GM12873 (cell line): ENCODE data around the gene WSCD1.

Experiments
- TF ChIP-seq, protein P1 (sequence below): IDR thresholded peaks from 2 replicates; pipeline ENCODE4 v1.5.1; 2012; ENCODE audit warnings: low read depth, mild to moderate bottlenecking, moderate library complexity, low read length, control low read depth; ENCODE audit not compliant: insufficient read depth; ENCODE audit errors: missing control alignments

Gene WSCD1

DNA sequence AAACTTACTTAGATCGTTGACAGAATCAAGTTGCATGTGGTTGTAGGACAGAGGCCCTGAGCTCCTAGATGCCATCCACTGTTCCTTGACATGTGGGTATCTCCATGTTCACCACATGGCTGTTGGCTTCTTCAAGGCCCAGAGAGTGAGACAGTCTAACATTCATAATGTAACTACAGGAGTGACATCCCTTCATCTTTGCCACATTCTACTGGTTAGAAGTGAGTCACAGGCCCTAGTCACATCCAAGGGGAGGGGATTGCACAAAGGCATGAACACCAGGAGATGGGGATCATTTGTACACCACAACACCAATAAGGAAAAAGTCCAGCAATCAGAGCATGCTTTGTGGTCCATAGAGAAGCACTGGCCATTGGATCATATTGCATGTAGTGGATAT, 56.6 kb downstream of the WSCD1 start:
- TF ChIP-seq, protein P1, sequence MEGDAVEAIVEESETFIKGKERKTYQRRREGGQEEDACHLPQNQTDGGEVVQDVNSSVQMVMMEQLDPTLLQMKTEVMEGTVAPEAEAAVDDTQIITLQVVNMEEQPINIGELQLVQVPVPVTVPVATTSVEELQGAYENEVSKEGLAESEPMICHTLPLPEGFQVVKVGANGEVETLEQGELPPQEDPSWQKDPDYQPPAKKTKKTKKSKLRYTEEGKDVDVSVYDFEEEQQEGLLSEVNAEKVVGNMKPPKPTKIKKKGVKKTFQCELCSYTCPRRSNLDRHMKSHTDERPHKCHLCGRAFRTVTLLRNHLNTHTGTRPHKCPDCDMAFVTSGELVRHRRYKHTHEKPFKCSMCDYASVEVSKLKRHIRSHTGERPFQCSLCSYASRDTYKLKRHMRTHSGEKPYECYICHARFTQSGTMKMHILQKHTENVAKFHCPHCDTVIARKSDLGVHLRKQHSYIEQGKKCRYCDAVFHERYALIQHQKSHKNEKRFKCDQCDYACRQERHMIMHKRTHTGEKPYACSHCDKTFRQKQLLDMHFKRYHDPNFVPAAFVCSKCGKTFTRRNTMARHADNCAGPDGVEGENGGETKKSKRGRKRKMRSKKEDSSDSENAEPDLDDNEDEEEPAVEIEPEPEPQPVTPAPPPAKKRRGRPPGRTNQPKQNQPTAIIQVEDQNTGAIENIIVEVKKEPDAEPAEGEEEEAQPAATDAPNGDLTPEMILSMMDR: no peak

GRCh38 chr17:6134721-6135120, 64.5 kb downstream of the WSCD1 start:
- TF ChIP-seq, protein P1: no peak

GRCh38 chr17:6135236-6135635, 65.1 kb downstream of the WSCD1 start:
- TF ChIP-seq, protein P1: no peak

DNA sequence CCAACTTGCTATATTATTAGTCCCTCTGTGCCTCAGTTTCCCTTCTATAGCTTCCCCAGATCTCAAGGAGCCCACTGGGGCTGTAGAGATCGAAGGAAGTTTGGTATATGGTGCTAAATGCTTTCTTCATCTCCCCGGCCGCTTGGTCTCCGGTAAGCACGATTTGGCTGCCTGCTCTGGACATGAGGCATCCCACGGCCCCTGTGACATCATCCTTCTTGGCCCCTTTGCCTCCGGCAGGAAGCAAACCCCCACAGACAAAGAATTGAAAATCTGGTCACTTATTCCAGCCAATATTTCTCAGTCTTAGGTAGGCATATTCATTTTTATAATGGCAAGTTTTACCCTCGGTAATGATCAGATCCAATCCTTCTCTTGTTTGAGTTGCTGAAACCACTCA, 65.8 kb downstream of the WSCD1 start:
- TF ChIP-seq, protein P1: no peak

DNA sequence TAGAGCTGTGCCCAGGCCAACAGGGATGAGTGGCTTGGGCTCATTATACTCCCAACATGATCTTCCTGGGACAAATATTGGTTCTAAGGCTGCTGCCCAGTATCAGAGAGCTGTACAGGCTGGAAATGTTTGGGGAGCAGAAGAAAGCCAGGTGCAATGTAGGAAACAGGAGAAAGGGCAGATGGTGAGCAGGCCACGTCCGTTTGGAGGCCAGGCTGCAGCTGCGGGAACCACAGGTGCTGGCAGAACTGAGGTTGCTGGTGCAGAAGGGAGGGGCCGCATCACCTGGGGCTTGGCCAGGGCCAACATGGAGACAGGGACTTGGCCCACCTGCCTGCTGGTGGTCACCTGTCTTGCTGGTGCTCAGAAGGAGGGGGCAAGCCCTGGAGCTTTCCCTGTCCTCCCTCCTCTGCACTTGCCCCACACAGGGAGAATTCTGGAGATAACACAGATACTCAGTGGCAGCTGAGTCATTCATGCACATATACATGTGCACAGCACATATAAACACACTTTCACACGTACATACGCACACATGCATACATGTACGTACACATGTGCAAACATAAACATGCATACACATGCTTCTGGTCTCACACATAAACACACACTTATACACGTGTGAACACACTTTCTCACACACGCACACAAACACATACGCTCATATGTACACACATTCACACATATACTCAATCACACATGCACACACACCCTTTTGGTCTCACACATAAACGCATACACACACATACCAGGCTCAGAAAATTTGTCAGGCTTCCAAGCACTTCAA, 67.7 kb downstream of the WSCD1 start:
- TF ChIP-seq, protein P1: no peak

DNA sequence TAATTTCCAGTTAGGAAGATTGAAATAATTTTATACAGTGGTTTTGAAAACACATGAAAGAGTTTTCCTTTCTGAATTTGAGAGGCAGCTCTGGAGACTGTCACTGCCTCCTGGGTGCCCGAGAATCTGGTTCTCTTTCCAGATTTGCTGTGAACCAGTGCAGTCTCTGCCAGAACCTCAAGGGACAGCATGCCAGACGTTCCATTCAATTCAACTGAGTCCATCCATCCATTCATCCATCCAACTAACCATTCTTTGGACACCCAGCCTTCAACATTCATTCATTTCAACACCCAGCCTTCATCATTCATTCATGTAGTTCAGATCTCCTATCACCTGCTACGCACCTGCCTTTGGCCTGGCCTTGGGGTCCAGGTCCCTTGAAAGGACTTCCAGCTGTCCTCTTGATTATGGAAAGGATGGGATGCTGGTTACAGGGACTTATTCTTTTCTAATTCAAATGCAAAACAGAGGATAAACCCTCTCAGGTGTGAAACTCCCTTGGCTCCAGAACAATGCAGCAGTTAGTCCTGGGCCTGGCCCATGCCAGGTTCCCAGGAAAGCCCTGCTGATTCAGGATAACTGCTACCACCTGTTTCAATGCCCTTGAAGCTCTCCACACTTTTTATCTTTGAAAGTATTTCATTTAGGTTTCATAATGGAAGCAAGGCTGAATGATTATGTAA, 68.7 kb downstream of the WSCD1 start:
- TF ChIP-seq, protein P1: no peak

- TF ChIP-seq, protein P1: no peak
These were observed 69.3 kb downstream of the WSCD1 start for GRCh38 chr17:6139447-6139832.
